Astrocyte (in vitro differentiated cells and primary cell): Measurements from ENCODE around the gene RAB6B.

Experiments used
- CTCF ChIP-seq: IDR thresholded peaks from 2 replicates; pipeline ENCODE4 v1.5.1; 2011; ENCODE audit warnings: low read depth, mild to moderate bottlenecking, inconsistent platforms, low read length, moderate library complexity; ENCODE audit not compliant: insufficient read depth
- EZH2 ChIP-seq: IDR thresholded peaks from 2 replicates; pipeline ENCODE4 v1.6.1; 2012; ENCODE audit warnings: mild to moderate bottlenecking, low read length, inconsistent platforms; ENCODE audit not compliant: insufficient read depth

- TF ChIP-seq CTCF: no peak
- TF ChIP-seq EZH2: no peak
Observed at GRCh38 chr3:133921592-133921991, 25.9 kb upstream of the RAB6B start.
